H1 (cell line): ENCODE data around the gene DUSP3. TPM values are rescaled to one million over a fixed set of nuclear protein-coding genes. Genes with fewer than 3 reads are reported as not detected.

ENCODE experiments used
- CTCF ChIA-PET: fragments of 300-600 bp; sonication (Branson Sonifier 250); formaldehyde crosslinking; loops from one replicate; lab custom pipeline; 2021; ENCODE audit not compliant: partially characterized antibody; lab: Charles Lee
- POLR2A ChIA-PET: fragments of 300-600 bp; sonication (Branson Sonifier 250); formaldehyde crosslinking; loops from one replicate; lab custom pipeline; 2021; ENCODE audit warnings: inconsistent platforms; ENCODE audit not compliant: partially characterized antibody; lab: Charles Lee
- DNase-seq, 2 experiments: peaks; one replicate each; pipeline versions ENCODE4 v3.0.0 to v3.0.0-alpha.2; 2010 to 2022; ENCODE audit warnings: low spot score in 2 of 2, low read depth in 1 of 2, mixed read lengths in 1 of 2
- FAIRE-seq: peaks from 2 replicates; lab custom pipeline; 2011; peaks lifted over from hg19 to GRCh38; lab: Jason Lieb, UNC
- H2AFZ ChIP-seq: 2 replicates; pipeline ENCODE4 v1.8.1; 2012; ENCODE audit warnings: low read length, inconsistent platforms
- H2AK5ac ChIP-seq: 2 replicates; pipeline ENCODE4 v1.6.1; 2013; ENCODE audit warnings: low read depth, low read length
- H2BK120ac ChIP-seq: replicated peaks from 2 replicates; pipeline ENCODE3; 2013; ENCODE audit warnings: low read depth, low read length, inconsistent platforms
- H2BK12ac ChIP-seq: 2 replicates; pipeline ENCODE4 v1.6.1; 2013; ENCODE audit warnings: low read depth, low read length
- H2BK15ac ChIP-seq: 2 replicates; pipeline ENCODE4 v1.6.1; 2013; ENCODE audit warnings: low read length
- H2BK20ac ChIP-seq: 2 replicates; pipeline ENCODE4 v1.6.1; 2013; ENCODE audit warnings: low read length
- H2BK5ac ChIP-seq: 2 replicates; pipeline ENCODE4 v1.6.1; 2013; ENCODE audit warnings: low read depth, low read length
- H3K14ac ChIP-seq: 2 replicates; pipeline ENCODE4 v1.6.1; 2013; ENCODE audit warnings: inconsistent platforms; ENCODE audit not compliant: insufficient read length
- H3K18ac ChIP-seq: 2 replicates; pipeline ENCODE4 v1.6.1; 2013; ENCODE audit warnings: low read length; ENCODE audit errors: extremely low read depth
- H3K23ac ChIP-seq: 2 replicates; pipeline ENCODE4 v1.6.1; 2013; ENCODE audit warnings: inconsistent platforms; ENCODE audit not compliant: insufficient read length
- H3K23me2 ChIP-seq: 2 replicates; pipeline ENCODE4 v1.6.1; 2013; ENCODE audit warnings: low read depth, low read length
- H3K27ac ChIP-seq: 2 replicates; pipeline ENCODE4 v1.6.1; 2011; ENCODE audit warnings: low read depth, low read length, inconsistent platforms
- H3K27me3 ChIP-seq, 4 experiments: replicated peaks in 1 of 4; 1 replicate in 1 of 4; 2 replicates in 3 of 4; pipeline versions ENCODE4 v1.6.1 to v1.8.1; 2011 to 2013; ENCODE audit warnings: low read length in 3 of 4, mild to moderate bottlenecking in 3 of 4, inconsistent platforms in 2 of 4, mixed read lengths in 2 of 4, moderate library complexity in 1 of 4; ENCODE audit not compliant: control insufficient read depth in 3 of 4, insufficient read depth in 3 of 4; ENCODE audit errors: extremely low read depth in 1 of 4
- H3K36me3 ChIP-seq, 4 experiments: 2 replicates each; pipeline versions ENCODE4 v1.6.1 to v1.8.1; 2011 to 2013; ENCODE audit warnings: mild to moderate bottlenecking in 4 of 4, low read length in 3 of 4, moderate library complexity in 2 of 4, control low read depth in 1 of 4, inconsistent platforms in 1 of 4; ENCODE audit not compliant: insufficient read depth in 4 of 4, control insufficient read depth in 2 of 4
- H3K4ac ChIP-seq: replicated peaks from 2 replicates; pipeline ENCODE3; 2013; ENCODE audit warnings: low read length, low read depth, mixed read lengths, inconsistent platforms; ENCODE audit not compliant: insufficient read length
- H3K4me1 ChIP-seq, 4 experiments: replicated peaks in 1 of 4; 1 replicate in 1 of 4; 2 replicates in 3 of 4; pipeline versions ENCODE4 v1.6.1 to v1.8.1; 2011 to 2013; ENCODE audit warnings: low read length in 3 of 4, inconsistent platforms in 2 of 4, mixed read lengths in 1 of 4; ENCODE audit not compliant: insufficient read depth in 4 of 4, control insufficient read depth in 3 of 4
- H3K4me2 ChIP-seq, 2 experiments: 2 replicates each; pipeline versions ENCODE4 v1.6.1 to v1.8.1; 2011 to 2013; ENCODE audit warnings: low read depth in 2 of 2, low read length in 2 of 2, control low read depth in 1 of 2, inconsistent platforms in 1 of 2, mild to moderate bottlenecking in 1 of 2; ENCODE audit not compliant: insufficient read depth in 1 of 2
- H3K4me3 ChIP-seq, 4 experiments: fragments of 200-600, 300-600 bp in 1 of 4; sonication (generic), shearing (Covaris generic), sonication (Bioruptor Twin) in 1 of 4; 2 replicates each; pipeline versions ENCODE4 v1.5.1 to v1.8.1; 2011 to 2016; ENCODE audit warnings: low read length in 4 of 4, low read depth in 3 of 4, control low read depth in 2 of 4, inconsistent platforms in 2 of 4, mild to moderate bottlenecking in 2 of 4, mixed read lengths in 1 of 4, moderate library complexity in 1 of 4; ENCODE audit not compliant: insufficient read depth in 2 of 4; ENCODE audit errors: extremely low read depth in 1 of 4
- H3K56ac ChIP-seq: replicated peaks from 2 replicates; pipeline ENCODE3; 2013; ENCODE audit warnings: low read depth, mild to moderate bottlenecking, mixed read lengths, low read length, inconsistent platforms; ENCODE audit not compliant: insufficient read length
- H3K79me1 ChIP-seq: 2 replicates; pipeline ENCODE4 v1.6.1; 2013; ENCODE audit warnings: low read depth, low read length, control low read depth
- H3K79me2 ChIP-seq, 2 experiments: 2 replicates each; pipeline versions ENCODE4 v1.6.1 to v1.8.1; 2012 to 2013; ENCODE audit warnings: low read length in 2 of 2, mild to moderate bottlenecking in 2 of 2, inconsistent platforms in 1 of 2; ENCODE audit not compliant: insufficient read depth in 2 of 2, control insufficient read depth in 1 of 2
- H3K9ac ChIP-seq, 4 experiments: replicated peaks in 1 of 4; 1 replicate in 1 of 4; 2 replicates in 3 of 4; pipeline versions ENCODE4 v1.6.1 to v1.8.1; 2011 to 2013; ENCODE audit warnings: low read depth in 3 of 4, low read length in 3 of 4, control low read depth in 2 of 4, mild to moderate bottlenecking in 2 of 4, moderate library complexity in 2 of 4, inconsistent platforms in 1 of 4; ENCODE audit errors: extremely low read depth in 1 of 4
- H3K9me3 ChIP-seq, 2 experiments: 2 replicates each; pipeline versions ENCODE4 v1.6.1 to v1.8.1; 2012 to 2013; ENCODE audit warnings: mild to moderate bottlenecking in 2 of 2, moderate library complexity in 2 of 2, control low read depth in 1 of 2, inconsistent platforms in 1 of 2, low read depth in 1 of 2, low read length in 1 of 2, mixed read lengths in 1 of 2; ENCODE audit not compliant: insufficient read depth in 2 of 2
- H4K20me1 ChIP-seq, 2 experiments: replicated peaks in 1 of 2; 2 replicates each; pipeline versions ENCODE3 to v1.8.1; 2011 to 2013; ENCODE audit warnings: inconsistent platforms in 2 of 2, low read length in 2 of 2, mild to moderate bottlenecking in 1 of 2; ENCODE audit not compliant: insufficient read depth in 2 of 2, control insufficient read depth in 1 of 2
- H4K5ac ChIP-seq: 2 replicates; pipeline ENCODE4 v1.6.1; 2013; ENCODE audit warnings: low read length, low read depth, mixed read lengths, inconsistent platforms; ENCODE audit not compliant: insufficient read length
- H4K8ac ChIP-seq: 2 replicates; pipeline ENCODE4 v1.8.0; 2013; ENCODE audit warnings: mild to moderate bottlenecking, moderate library complexity, low read length, inconsistent platforms; ENCODE audit not compliant: insufficient read depth; ENCODE audit errors: extremely low read depth
- H4K91ac ChIP-seq: replicated peaks from 2 replicates; pipeline ENCODE3; 2013; ENCODE audit warnings: low read length, mixed read lengths, inconsistent platforms; ENCODE audit not compliant: insufficient read length
- CBX8 ChIP-seq: fragments of 300-800, 300-1000 bp; sonication (generic); IDR thresholded peaks from 2 replicates; pipeline ENCODE4 v1.7.1; 2016; ENCODE audit warnings: low read depth, low read length, borderline replicate concordance
- CHD1 ChIP-seq: IDR thresholded peaks from 2 replicates; pipeline ENCODE4 v1.6.1; 2012; ENCODE audit warnings: low read depth, low read length, improper control_type of control experiment
- CHD2 ChIP-seq: IDR thresholded peaks from 2 replicates; pipeline ENCODE4 v1.6.1; 2012; ENCODE audit warnings: low read length, improper control_type of control experiment
- NANOG ChIP-seq: IDR thresholded peaks from 2 replicates; pipeline ENCODE4 v1.6.1; 2011; ENCODE audit warnings: low read length, low read depth, mild to moderate bottlenecking, inconsistent platforms; ENCODE audit not compliant: insufficient read depth, poor library complexity, severe bottlenecking
- PHF8 ChIP-seq: fragments of 200-600 bp; sonication (generic); conservative IDR thresholded peaks from 2 replicates; pipeline ENCODE4 v1.7.1; 2012; ENCODE audit warnings: low read depth, mild to moderate bottlenecking, inconsistent platforms, low read length, moderate library complexity
- POLR2AphosphoS5 ChIP-seq: IDR thresholded peaks from 2 replicates; pipeline ENCODE4 v1.6.1; 2011; ENCODE audit warnings: low read depth, low read length
- RBBP5 ChIP-seq: IDR thresholded peaks from 2 replicates; pipeline ENCODE4 v1.7.1; 2012; ENCODE audit warnings: low read depth, mild to moderate bottlenecking, inconsistent platforms, low read length, moderate library complexity, borderline replicate concordance
- RXRA ChIP-seq: IDR thresholded peaks from 2 replicates; pipeline ENCODE4 v1.6.1; 2011; ENCODE audit warnings: low read depth, mild to moderate bottlenecking, low read length, moderate library complexity; ENCODE audit not compliant: insufficient read depth
- SRF ChIP-seq: IDR thresholded peaks from 2 replicates; pipeline ENCODE4 v1.6.1; 2011; ENCODE audit warnings: mild to moderate bottlenecking, low read depth, low read length, moderate library complexity
- TAF7 ChIP-seq: optimal IDR thresholded peaks from 2 replicates; pipeline ENCODE3; 2011; ENCODE audit warnings: low read depth, mild to moderate bottlenecking, inconsistent platforms, low read length, moderate library complexity, borderline replicate concordance
- WGBS, 2 experiments: shearing (Covaris generic) in 1 of 2; methylation state at CpG; one replicate each; pipeline versions ENCODE4 v1.1.6 to v1.1.7; 2013 to 2015; ENCODE audit warnings: low lambda C conversion rate in 2 of 2, mixed read lengths in 2 of 2, inconsistent platforms in 1 of 2, low coverage in 1 of 2, missing lambda C conversion rate in 1 of 2; ENCODE audit not compliant: insufficient replicate concordance in 2 of 2, insufficient coverage in 1 of 2, insufficient read length in 1 of 2; ENCODE audit errors: extremely low coverage in 1 of 2, missing lambda C conversion rate in 1 of 2; 5-methylcytosine and 5-hydroxymethylcytosine counted together
- polyA plus RNA-seq, 7 experiments: library from polyadenylated mRNA; depleted of rRNA in 3 of 7; stranded (reverse) in 5 of 7; unstranded in 2 of 7; fragments of >200 nt in 5 of 7; fragments of 200-250 nt in 2 of 7; gene quantifications; 1 replicate in 5 of 7; 2 replicates in 1 of 7; 4 replicates in 1 of 7; pipeline versions ENCODE4 v1.2.1 to v1.2.3, GENCODE V29; 2011 to 2013; ENCODE audit warnings: missing spikeins in 2 of 7, mixed read lengths in 2 of 7
- total RNA-seq: library from RNA; stranded (reverse); fragmentation: NEBNext Ultra II Directional; extraction: Animal tissue kit (Norgen Biotek cat#: 25700); gene quantifications from 2 replicates; pipeline ENCODE4 v1.2.1, GENCODE V29; 2021
- TF ChIP-seq, protein P1 (sequence below), 3 experiments: IDR thresholded peaks; 1 replicate in 2 of 3; 2 replicates in 1 of 3; pipeline versions ENCODE4 v1.5.1 to v1.6.1; 2011; ENCODE audit warnings: low read length in 3 of 3, mild to moderate bottlenecking in 3 of 3, inconsistent platforms in 2 of 3, low read depth in 1 of 3, moderate library complexity in 1 of 3; ENCODE audit not compliant: insufficient read depth in 1 of 3; ENCODE audit errors: control extremely low read depth in 1 of 3

Gene DUSP3
- total and polyA plus RNA-seq, 2 of the 8 experiments (the other 6 are each of a cell fraction or from before 2014, with no cell fraction given), result 15.1 to 21.2 TPM

DNA sequence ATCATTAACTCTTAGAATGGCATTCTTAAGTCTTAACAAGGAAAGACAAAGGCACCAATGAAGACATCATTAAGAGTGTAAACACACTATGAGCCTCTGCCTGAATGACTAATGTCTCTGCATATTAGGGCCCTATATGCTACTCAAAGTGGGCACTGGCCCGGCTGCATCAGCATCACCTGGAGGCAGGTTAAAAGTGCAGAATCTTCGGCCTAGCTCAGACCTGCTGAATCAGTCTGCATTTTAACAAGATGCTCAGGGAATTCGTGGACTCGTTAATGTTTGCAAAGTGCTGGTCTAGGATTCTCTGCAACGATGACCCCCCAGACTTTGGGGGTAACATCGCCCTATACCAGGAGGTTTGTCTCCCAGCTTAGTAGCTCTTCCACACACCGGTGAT, 47.4 kb upstream of the DUSP3 start:
- Histone ChIP-seq H4K5ac (no peak overlapping the region), H3K14ac (no peak overlapping the region), H2BK120ac (no peak overlapping the region), H3K9me3 (no peaks in the 10 kb centered on the region), H2AK5ac (no peak overlapping the region), H3K9ac (no peak overlapping the region), H4K20me1 (no peaks in the 10 kb centered on the region), H4K8ac (no peak overlapping the region), H3K27ac (no peak overlapping the region), H3K4me1 (peaks cover 0 to 1% (median 0%) of the 10 kb centered on the region in 4 experiments; a peak in 1 of 7 replicates), H3K4me2 (no peak overlapping the region), H3K23me2 (no peaks in the 10 kb centered on the region), H3K18ac (no peak overlapping the region), H3K4ac (no peak overlapping the region), H3K79me2 (no peaks in the 10 kb centered on the region), H2BK12ac (no peak overlapping the region), H3K36me3 (peaks cover 0 to 8% (median 0%) of the 10 kb centered on the region in 4 experiments; a peak in 3 of 8 replicates), H3K79me1 (no peaks in the 10 kb centered on the region), H2AFZ (no peak overlapping the region), H2BK20ac (no peak overlapping the region), H3K56ac (no peak overlapping the region), H2BK5ac (no peak overlapping the region), H3K4me3 (no peak overlapping the region), H3K23ac (no peak overlapping the region), H3K27me3 (no peaks in the 10 kb centered on the region), H4K91ac (no peak overlapping the region), H2BK15ac (no peak overlapping the region)
- DNase-seq, result no peak
- ChIA-PET POLR2A (interaction anchor here (0.5 to 1.5 kb wide), 3 partner anchors 10 to 138 kb away, joined by 3 to 4 read pairs (median 3); no protein-coding TSS in a partner anchor), CTCF (interaction anchor here (0.9 to 3.3 kb wide), 4 partner anchors 9 to 53 kb away, joined by 3 to 16 read pairs (median 6); no protein-coding TSS in a partner anchor)
- WGBS, 2 experiments, result 94% methylated on average over 7 of the region's 7 CpGs; no CpG with 5 or more reads in 1 of the 2 experiments
- no peak for FAIRE-seq
- no peak for TF ChIP-seq CHD2
- TF ChIP-seq POLR2AphosphoS5, result no peak
- no peak for TF ChIP-seq NANOG
- TF ChIP-seq RBBP5, result no peak
- TF ChIP-seq, protein P1, sequence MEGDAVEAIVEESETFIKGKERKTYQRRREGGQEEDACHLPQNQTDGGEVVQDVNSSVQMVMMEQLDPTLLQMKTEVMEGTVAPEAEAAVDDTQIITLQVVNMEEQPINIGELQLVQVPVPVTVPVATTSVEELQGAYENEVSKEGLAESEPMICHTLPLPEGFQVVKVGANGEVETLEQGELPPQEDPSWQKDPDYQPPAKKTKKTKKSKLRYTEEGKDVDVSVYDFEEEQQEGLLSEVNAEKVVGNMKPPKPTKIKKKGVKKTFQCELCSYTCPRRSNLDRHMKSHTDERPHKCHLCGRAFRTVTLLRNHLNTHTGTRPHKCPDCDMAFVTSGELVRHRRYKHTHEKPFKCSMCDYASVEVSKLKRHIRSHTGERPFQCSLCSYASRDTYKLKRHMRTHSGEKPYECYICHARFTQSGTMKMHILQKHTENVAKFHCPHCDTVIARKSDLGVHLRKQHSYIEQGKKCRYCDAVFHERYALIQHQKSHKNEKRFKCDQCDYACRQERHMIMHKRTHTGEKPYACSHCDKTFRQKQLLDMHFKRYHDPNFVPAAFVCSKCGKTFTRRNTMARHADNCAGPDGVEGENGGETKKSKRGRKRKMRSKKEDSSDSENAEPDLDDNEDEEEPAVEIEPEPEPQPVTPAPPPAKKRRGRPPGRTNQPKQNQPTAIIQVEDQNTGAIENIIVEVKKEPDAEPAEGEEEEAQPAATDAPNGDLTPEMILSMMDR (IDR thresholded peaks at IDR 0.05; ENCODE audit: control extremely low read depth in 1 of 3, insufficient read depth in 1 of 3, low read depth in 1 of 3, low read length in 3 of 3), result no peak
- no peak for TF ChIP-seq CBX8
- TF ChIP-seq CHD1, result no peak
- TF ChIP-seq SRF, result no peak
- TF ChIP-seq TAF7, result no peak
- no peak for TF ChIP-seq RXRA
- TF ChIP-seq PHF8, result no peak
